Measurements from ENCODE around the gene FBXW12.

- TF ChIP-seq CTCF (IDR thresholded peaks at IDR 0.05; ENCODE audit: low read depth, low read length) (no peak), POLR2A (IDR thresholded peaks at IDR 0.05; ENCODE audit: extremely low read depth, insufficient read length) (no peak)
- TF ChIP-seq, protein P1, sequence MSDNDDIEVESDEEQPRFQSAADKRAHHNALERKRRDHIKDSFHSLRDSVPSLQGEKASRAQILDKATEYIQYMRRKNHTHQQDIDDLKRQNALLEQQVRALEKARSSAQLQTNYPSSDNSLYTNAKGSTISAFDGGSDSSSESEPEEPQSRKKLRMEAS (IDR thresholded peaks at IDR 0.05; ENCODE audit: low read depth, low read length) = no peak
These were observed 34.0 kb downstream of the FBXW12 start for GRCh38 chr3:48405971-48406370.
